IMR-90 (cell line): ENCODE measurements around the gene CACNA1D.

Experiments used
- CEBPB ChIP-seq: IDR thresholded peaks from 2 replicates; pipeline ENCODE4 v1.6.1; 2012; ENCODE audit warnings: low read depth, low read length, improper control_type of control experiment
- CHD1 ChIP-seq: IDR thresholded peaks from 2 replicates; pipeline ENCODE4 v1.6.1; 2012; ENCODE audit warnings: low read depth, low read length, improper control_type of control experiment
- CTCF ChIP-seq: conservative IDR thresholded peaks from 2 replicates; pipeline ENCODE4 v1.5.1; 2012; ENCODE audit warnings: mild to moderate bottlenecking, low read depth, low read length, improper control_type of control experiment
- FOS ChIP-seq: fragments of 150-350 bp; IDR thresholded peaks from 2 replicates; pipeline ENCODE4 v1.6.1; 2016; ENCODE audit warnings: low read depth, low read length
- MAFK ChIP-seq: IDR thresholded peaks from 2 replicates; pipeline ENCODE4 v1.6.1; 2012; ENCODE audit warnings: low read depth, low read length, improper control_type of control experiment
- NFE2L2 ChIP-seq: fragments of 150-350 bp; IDR thresholded peaks from 2 replicates; pipeline ENCODE4 v1.6.1; 2016; ENCODE audit warnings: low read depth, mild to moderate bottlenecking, low read length
- POLR2A ChIP-seq: IDR thresholded peaks from 2 replicates; pipeline ENCODE4 v1.6.1; 2012; ENCODE audit warnings: mild to moderate bottlenecking, low read depth, low read length
- RAD21 ChIP-seq: IDR thresholded peaks from 2 replicates; pipeline ENCODE4 v1.6.1; 2012; ENCODE audit warnings: low read length, improper control_type of control experiment
- RCOR1 ChIP-seq: IDR thresholded peaks from 2 replicates; pipeline ENCODE4 v1.6.1; 2012; ENCODE audit warnings: mild to moderate bottlenecking, low read length, improper control_type of control experiment; ENCODE audit not compliant: insufficient replicate concordance
- RFX5 ChIP-seq: IDR thresholded peaks from 2 replicates; pipeline ENCODE4 v1.8.0; 2012; ENCODE audit warnings: low read depth, mild to moderate bottlenecking, low read length, moderate library complexity
- SMC3 ChIP-seq: fragments of 150-350 bp; IDR thresholded peaks from 2 replicates; pipeline ENCODE4 v1.6.1; 2016; ENCODE audit warnings: low read depth, mild to moderate bottlenecking, antibody characterized with exemption, low read length, moderate library complexity
- USF2 ChIP-seq: fragments of 150-350 bp; IDR thresholded peaks from 2 replicates; pipeline ENCODE4 v1.6.1; 2017; ENCODE audit warnings: mild to moderate bottlenecking, antibody characterized with exemption, low read length, low read depth

GRCh38 chr3:53696401-53697172 is 202.2 kb downstream of the CACNA1D start:
- TF ChIP-seq POLR2A: no peak
- TF ChIP-seq USF2: no peak
- no peak for TF ChIP-seq CTCF
- no peak for TF ChIP-seq CEBPB
- TF ChIP-seq NFE2L2: no peak
- no peak for TF ChIP-seq RAD21
- no peak for TF ChIP-seq CHD1
- TF ChIP-seq RCOR1: no peak
- no peak for TF ChIP-seq FOS
- TF ChIP-seq RFX5: no peak
- no peak for TF ChIP-seq MAFK
- TF ChIP-seq SMC3: no peak
